ENCODE results near the gene ASPSCR1.

DNA sequence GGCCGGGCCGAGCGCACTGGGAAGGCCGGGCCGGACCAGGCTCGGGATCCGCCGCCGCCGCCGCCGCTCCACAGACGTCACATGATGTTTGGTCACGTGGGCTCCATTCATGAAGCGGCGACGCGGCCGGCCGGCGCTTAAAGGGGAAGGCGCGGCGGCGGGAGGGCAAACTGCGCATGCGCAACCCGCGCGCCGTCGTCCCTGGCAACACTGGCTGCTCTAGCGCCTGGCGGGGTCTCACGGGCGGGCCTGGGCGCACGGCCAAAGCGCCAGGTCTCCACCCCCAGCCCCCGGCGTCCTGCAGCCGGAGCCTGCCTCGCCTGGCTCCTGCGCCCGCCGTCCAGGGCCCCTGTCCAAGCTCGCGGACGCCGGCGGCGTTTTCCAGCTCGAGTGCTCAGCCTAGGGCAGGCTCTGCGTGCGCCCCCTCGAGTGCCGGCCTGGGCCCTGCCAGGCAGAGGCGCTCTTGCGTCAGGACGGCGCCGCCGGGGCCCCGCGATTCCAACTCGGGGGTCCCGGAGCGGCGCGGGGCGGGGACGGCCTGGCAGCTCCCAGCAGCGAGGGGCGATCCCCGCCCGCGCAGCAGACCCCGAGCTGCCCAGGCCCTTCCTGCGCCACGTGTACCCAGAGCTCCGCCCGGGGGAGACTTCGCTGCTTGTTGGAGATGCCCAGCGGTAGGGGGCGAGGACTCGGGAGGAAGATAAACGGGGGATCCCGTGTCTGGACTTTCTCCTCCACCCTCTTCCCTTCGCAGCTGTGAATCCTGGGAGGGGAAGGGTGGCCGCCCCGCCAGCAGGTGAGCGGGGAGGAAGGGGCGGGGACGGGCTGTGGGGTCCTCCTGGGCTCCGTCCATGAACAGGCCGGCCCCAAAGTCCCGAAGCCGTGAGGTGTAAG is 49.5 kb upstream of the ASPSCR1 start, which contains the start of gene MAFG:
- no peak for TF ChIP-seq CTCF (IDR thresholded peaks at IDR 0.05)
- TF ChIP-seq POLR2A (IDR thresholded peaks at IDR 0.05): peak in 1 of 2 donors; percentile 58
- TF ChIP-seq POLR2AphosphoS5 (IDR thresholded peaks at IDR 0.05): peak in 1 of 3 donors; percentile 30
- no peak for TF ChIP-seq EP300 (IDR thresholded peaks at IDR 0.05)
